H1 (cell line): ENCODE measurements around the gene KLHL1. TPM values are rescaled to one million over a fixed set of nuclear protein-coding genes. Genes with fewer than 3 reads are reported as not detected.

Source experiments
- CHD2 ChIP-seq: IDR thresholded peaks from 2 replicates; pipeline ENCODE4 v1.6.1; 2012; ENCODE audit warnings: low read length, improper control_type of control experiment
- POLR2A ChIP-seq, 2 experiments: IDR thresholded peaks; 1 replicate in 1 of 2; 2 replicates in 1 of 2; pipeline ENCODE4 v1.6.1; 2011; ENCODE audit warnings: low read depth in 2 of 2, low read length in 2 of 2, mild to moderate bottlenecking in 2 of 2; ENCODE audit errors: control extremely low read depth in 1 of 2
- polyA plus RNA-seq, 7 experiments: library from polyadenylated mRNA; depleted of rRNA in 3 of 7; stranded (reverse) in 5 of 7; unstranded in 2 of 7; fragments of >200 nt in 5 of 7; fragments of 200-250 nt in 2 of 7; gene quantifications; 1 replicate in 5 of 7; 2 replicates in 1 of 7; 4 replicates in 1 of 7; pipeline versions ENCODE4 v1.2.1 to v1.2.3, GENCODE V29; 2011 to 2013; ENCODE audit warnings: missing spikeins in 2 of 7, mixed read lengths in 2 of 7
- total RNA-seq: library from RNA; stranded (reverse); fragmentation: NEBNext Ultra II Directional; extraction: Animal tissue kit (Norgen Biotek cat#: 25700); gene quantifications from 2 replicates; pipeline ENCODE4 v1.2.1, GENCODE V29; 2021
- TF ChIP-seq, protein P1 (sequence below): IDR thresholded peaks from 2 replicates; pipeline ENCODE4 v1.6.1; 2011; ENCODE audit warnings: low read length, improper control_type of control experiment

KLHL1 gene
- total and polyA plus RNA-seq, 2 of the 8 experiments (the other 6 are each of a cell fraction or from before 2014, with no cell fraction given): not detected

DNA sequence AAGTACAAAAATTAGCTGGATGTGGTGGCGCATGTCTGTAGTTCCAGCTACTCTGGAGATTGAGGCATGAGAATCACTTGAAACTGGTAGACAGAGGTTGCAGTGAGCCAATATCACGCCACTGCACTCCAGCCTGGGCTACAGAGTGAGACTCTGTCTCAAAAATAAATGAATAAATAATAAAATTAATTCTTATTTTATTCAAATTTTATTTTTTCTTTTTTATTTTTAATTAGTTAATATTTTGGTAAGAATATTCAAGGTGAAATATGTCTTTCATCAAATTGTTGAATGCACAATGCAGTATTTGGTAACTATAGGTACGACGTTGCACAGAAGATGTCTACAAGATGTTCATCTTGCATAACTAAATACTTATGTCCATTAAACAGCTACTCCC, 111.2 kb downstream of the KLHL1 start (continued):
- TF ChIP-seq POLR2A (IDR thresholded peaks at IDR 0.05; ENCODE audit: control extremely low read depth in 1 of 2, low read depth in 2 of 2, low read length in 2 of 2) (no peak), CHD2 (no peak)
- TF ChIP-seq, protein P1, sequence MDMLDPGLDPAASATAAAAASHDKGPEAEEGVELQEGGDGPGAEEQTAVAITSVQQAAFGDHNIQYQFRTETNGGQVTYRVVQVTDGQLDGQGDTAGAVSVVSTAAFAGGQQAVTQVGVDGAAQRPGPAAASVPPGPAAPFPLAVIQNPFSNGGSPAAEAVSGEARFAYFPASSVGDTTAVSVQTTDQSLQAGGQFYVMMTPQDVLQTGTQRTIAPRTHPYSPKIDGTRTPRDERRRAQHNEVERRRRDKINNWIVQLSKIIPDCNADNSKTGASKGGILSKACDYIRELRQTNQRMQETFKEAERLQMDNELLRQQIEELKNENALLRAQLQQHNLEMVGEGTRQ: no peak
- TF ChIP-seq, all 59 proteins: peak for 0
